ENCODE data around the gene BTBD2. TPM values are rescaled to one million over a fixed set of nuclear protein-coding genes. Genes with fewer than 3 reads are reported as not detected.

Gene BTBD2
- total and polyA plus RNA-seq, 12 donors: 11.8 to 122 (median 78.1) TPM

DNA sequence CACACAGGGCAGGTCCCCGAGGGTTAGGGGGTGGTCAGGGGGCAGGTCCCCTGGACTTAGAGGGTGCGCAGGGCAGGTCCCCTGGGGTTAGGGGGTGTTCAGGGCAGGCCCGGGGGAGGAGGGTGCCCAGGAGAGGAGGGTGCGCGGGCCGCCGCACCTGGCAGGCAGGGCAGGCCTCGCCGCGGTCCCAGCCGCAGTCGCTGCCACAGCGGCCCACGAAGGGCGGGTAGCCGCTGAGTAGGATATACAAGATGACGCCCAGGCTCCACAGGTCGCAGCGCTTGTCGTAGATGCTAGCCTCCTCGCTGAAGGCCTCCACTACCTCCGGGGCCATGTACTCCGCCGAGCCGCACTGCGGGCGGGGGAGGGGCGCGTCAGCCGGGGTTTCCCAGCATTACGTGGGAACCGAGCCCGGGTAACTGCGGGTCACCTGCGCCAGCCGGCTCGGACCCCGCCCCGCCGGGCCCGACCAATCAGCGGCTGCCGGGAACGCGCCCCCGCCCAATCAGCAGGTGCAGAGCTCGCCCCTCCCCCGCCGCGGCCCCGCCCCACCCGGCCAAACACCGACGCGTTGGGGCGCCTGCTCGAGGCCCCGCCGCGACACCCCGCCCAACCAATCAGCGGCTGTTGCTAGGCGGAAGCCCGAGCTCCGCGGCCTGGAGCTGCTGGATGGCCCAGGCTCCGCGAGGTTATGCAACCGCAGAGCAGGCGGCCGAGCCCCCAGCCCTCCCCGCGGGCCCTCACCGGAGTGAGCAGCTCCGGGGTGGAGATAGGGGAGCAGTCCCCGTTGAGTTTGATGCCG, 26.4 kb upstream of the BTBD2 start:
- Histone ChIP-seq H3K4me1 (replicated peaks in 1 of 2) (peaks cover 75 to 85% of the 10 kb centered on the region in 2 donors), H3K27me3 (no peaks in the 10 kb centered on the region), H3K27ac (peak overlapping the region; percentile 45 to 98 (median 93)), H3K36me3 (replicated peaks in 1 of 2) (peaks cover 0 to 87% of the 10 kb centered on the region in 2 donors), H3K4me3 (peak overlapping the region in 1 of 4 donors; percentile 10), H3K9me3 (replicated peaks in 1 of 3) (no peaks in the 10 kb centered on the region)
- WGBS, 4 donors: 9 to 24% (median 16%) methylated on average over 5 to 77 of the region's 77 CpGs
- intact Hi-C loops (cut with DNase I): no loop called here
- peak; percentile 35 to 65 for TF ChIP-seq POLR2A (IDR thresholded peaks at IDR 0.05)
- TF ChIP-seq, protein P1, sequence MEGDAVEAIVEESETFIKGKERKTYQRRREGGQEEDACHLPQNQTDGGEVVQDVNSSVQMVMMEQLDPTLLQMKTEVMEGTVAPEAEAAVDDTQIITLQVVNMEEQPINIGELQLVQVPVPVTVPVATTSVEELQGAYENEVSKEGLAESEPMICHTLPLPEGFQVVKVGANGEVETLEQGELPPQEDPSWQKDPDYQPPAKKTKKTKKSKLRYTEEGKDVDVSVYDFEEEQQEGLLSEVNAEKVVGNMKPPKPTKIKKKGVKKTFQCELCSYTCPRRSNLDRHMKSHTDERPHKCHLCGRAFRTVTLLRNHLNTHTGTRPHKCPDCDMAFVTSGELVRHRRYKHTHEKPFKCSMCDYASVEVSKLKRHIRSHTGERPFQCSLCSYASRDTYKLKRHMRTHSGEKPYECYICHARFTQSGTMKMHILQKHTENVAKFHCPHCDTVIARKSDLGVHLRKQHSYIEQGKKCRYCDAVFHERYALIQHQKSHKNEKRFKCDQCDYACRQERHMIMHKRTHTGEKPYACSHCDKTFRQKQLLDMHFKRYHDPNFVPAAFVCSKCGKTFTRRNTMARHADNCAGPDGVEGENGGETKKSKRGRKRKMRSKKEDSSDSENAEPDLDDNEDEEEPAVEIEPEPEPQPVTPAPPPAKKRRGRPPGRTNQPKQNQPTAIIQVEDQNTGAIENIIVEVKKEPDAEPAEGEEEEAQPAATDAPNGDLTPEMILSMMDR (IDR thresholded peaks at IDR 0.05): no peak
- peak; percentile 99 for DNase-seq

DNA sequence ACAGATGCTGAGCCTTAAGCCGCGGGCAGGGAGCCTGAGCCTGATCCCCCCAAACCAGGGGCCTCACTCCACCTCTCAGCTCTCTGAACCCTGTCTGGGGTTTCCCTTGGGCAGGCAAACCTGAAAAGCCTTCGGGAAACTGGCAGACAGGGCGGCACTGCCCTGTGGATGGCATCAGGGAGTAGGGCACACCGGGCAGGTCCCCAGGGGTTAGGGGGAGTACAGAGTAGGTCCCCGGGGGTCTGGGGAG, 25.8 kb upstream of the BTBD2 start:
- Histone ChIP-seq H3K36me3 (replicated peaks in 1 of 2) (peaks cover 0 to 82% of the 10 kb centered on the region in 2 donors), H3K9me3 (replicated peaks in 1 of 3) (no peaks in the 10 kb centered on the region), H3K4me3 (peak overlapping the region in 1 of 4 donors; percentile 10), H3K27me3 (no peaks in the 10 kb centered on the region), H3K4me1 (replicated peaks in 1 of 2) (peaks cover 70 to 80% of the 10 kb centered on the region in 2 donors), H3K27ac (peak overlapping the region; percentile 45 to 98 (median 93))
- intact Hi-C loops (cut with DNase I): no loop called here
- DNase-seq: peak in 3 of 7 donors; percentile 32 to 57 (median 54)
- TF ChIP-seq, protein P1 (IDR thresholded peaks at IDR 0.05): no peak
- no peak for TF ChIP-seq POLR2A (IDR thresholded peaks at IDR 0.05)
- 69 to 74% (median 74%) methylated on average over 4 to 6 of the region's 6 CpGs; no CpG with 5 or more reads in 1 of the 4 donors for WGBS, 4 donors

- Histone ChIP-seq H3K4me1 (replicated peaks in 1 of 2) (peaks cover 65 to 75% of the 10 kb centered on the region in 2 donors), H3K4me3 (no peak overlapping the region), H3K27me3 (no peaks in the 10 kb centered on the region), H3K36me3 (replicated peaks in 1 of 2) (peaks cover 0 to 77% of the 10 kb centered on the region in 2 donors), H3K27ac (peak overlapping the region; percentile 45 to 98 (median 93)), H3K9me3 (replicated peaks in 1 of 3) (peaks cover 0 to 1% (median 0%) of the 10 kb centered on the region in 3 donors)
- WGBS, 4 donors: 77 to 100% (median 78%) methylated on average over 4 to 28 of the region's 28 CpGs
- intact Hi-C loops (cut with DNase I): no loop called here
- peak in 5 of 7 donors; percentile 25 to 56 (median 46) for DNase-seq
- TF ChIP-seq, protein P1 (IDR thresholded peaks at IDR 0.05): no peak
- no peak for TF ChIP-seq POLR2A (IDR thresholded peaks at IDR 0.05)
These were observed 25.3 kb upstream of the BTBD2 start for GRCh38 chr19:2040647-2041432.

DNA sequence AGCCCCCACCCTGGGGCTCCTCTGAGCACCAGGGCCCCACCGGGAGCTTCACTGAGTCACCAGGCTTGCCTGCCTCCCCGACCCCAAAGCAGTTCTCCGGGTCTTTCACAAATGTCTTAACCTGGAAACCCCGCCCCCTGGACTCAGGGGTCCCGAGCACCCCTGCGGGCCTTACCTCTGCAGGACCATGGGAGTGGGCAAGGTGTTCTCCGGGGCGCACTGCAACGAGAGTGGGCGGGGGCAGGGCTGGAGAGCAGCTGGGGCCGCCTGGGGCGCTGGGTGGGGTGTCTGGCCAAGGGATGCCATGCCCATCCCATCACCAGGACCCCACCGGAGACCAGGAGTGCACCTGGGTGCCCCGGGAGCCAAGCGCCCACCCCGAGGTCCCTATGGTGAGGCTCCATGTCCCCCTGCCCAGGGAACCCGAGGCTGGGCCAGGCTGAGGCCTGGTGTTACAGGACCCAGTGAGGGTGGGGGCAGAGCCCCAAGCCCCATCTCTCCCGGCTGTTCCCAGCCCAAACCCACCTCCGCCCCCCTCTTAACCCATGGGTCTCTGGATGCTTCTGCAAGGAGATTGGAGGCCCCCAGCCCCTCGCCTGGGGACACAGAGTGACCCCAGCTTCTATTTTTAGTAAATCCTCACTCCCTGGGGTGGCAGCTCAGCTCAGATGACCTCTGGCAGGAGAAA, 24.6 kb upstream of the BTBD2 start:
- no peaks in the 10 kb centered on the region for H3K27me3 ChIP-seq
- no peak overlapping the region for H3K4me3 ChIP-seq
- TF ChIP-seq, protein P1 (IDR thresholded peaks at IDR 0.05): no peak
- TF ChIP-seq POLR2A (IDR thresholded peaks at IDR 0.05): no peak
- DNase-seq: peak in 3 of 7 donors; percentile 35 to 59 (median 56)
- intact Hi-C loops (cut with DNase I): no loop called here
- peak overlapping the region; percentile 43 to 98 (median 93) for H3K27ac ChIP-seq
- H3K4me1 ChIP-seq (replicated peaks in 1 of 2): peaks cover 57 to 68% of the 10 kb centered on the region in 2 donors
- H3K36me3 ChIP-seq (replicated peaks in 1 of 2): peaks cover 0 to 69% of the 10 kb centered on the region in 2 donors
- WGBS, 4 donors: 40 to 74% (median 70%) methylated on average over 1 to 20 of the region's 20 CpGs; no CpG with 5 or more reads in 1 of the 4 donors
- peaks cover 0 to 6% (median 0%) of the 10 kb centered on the region in 3 donors for H3K9me3 ChIP-seq (replicated peaks in 1 of 3)

All from adrenal gland (tissue), 12 donors.